NCI-H446 (cell line): Measurements from ENCODE around the gene UTS2B.

ENCODE experiments used
- DNase-seq, 2 experiments: peaks; one replicate each; lab custom pipeline; 2025; lab: John Stamatoyannopoulos, UW

Gene UTS2B

DNA sequence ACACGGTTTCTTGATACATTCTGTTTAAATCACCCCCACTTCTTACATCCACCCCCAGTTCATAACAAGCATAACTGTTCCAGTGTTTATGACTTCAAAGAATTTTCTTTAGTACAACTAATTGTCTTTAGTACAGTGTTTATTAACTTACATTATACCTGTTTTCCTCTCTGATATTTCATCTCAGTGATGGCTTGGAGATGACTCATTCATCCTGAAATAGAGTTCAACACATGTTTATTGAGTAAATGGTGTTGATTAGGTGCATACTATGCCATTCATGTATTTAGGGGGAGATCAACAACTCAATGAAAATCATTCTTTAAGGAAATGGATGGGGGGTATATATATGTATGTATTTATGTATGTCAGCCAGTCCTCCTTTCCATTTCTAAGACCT, 21.7 kb upstream of the UTS2B start:
- no peak for DNase-seq

DNA sequence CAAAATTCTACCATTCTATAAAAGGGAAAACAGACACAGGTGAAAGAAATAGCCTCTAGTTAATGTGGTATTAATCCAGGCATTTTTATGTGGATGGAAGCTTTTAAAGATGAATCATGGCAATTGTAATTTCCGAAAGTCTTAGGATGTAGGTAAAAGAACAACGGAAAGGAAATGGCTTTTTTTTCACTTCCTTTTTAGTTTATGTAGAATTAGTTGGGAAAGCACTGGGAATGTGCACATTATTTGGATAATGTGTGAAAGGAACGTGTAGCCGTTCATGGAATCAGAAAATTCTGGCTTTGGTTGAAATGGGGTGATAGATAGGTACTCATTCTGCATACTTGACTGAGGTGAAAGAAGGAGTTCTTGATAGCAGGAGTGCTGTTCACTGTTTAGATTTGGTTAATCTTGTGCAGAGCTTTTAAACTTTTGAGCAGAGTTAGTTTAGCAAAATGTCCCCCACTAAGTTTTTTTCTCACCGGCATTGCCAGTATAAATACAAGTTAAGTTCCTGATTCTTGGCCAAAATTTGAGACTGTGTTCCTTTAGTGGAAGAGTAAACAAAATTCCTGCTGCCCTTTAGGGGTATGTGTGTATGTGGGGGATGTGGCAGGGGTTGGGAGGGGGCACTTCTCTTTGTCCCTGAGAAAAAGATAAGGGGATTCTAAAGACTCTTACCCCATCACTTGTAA, 20.2 kb upstream of the UTS2B start:
- no peak for DNase-seq

DNA sequence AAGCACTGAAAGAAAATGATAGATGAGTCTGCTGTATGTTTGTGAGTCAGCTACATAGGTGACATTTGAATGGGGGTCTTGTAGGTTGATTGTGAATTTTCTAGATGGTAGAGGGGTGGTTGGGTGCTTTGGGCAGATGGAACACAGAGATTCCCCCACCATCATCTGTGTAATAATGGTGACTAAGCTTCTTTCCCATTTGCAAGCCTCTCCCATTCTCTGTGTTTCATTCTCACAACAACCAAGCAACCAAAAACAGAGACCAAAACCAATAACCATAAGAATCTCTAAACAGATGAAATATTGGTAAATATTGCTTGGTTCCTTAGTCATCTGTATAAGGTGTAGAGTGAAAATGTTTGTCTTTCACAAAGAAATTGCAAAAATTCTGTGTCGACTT, 17.8 kb upstream of the UTS2B start:
- no peak for DNase-seq

DNA sequence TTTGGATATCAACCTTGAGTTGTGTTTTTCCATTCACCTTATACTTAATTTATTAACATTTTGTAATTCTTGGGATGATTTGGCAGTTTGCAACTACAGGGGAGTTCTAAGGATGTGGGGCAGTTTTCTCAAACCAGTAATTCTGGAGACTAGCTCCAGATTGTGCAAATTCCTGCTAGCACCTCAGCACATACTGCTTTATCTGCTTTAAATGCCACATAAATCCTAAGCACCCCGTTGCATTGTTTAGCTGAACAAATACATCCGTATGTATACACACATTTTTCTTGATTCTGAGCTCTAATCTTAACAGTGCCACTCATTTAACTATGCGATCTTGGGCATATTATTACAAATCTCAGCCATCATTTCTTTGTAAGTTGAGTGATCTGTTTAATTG, 16.9 kb upstream of the UTS2B start:
- no peak for DNase-seq

DNA sequence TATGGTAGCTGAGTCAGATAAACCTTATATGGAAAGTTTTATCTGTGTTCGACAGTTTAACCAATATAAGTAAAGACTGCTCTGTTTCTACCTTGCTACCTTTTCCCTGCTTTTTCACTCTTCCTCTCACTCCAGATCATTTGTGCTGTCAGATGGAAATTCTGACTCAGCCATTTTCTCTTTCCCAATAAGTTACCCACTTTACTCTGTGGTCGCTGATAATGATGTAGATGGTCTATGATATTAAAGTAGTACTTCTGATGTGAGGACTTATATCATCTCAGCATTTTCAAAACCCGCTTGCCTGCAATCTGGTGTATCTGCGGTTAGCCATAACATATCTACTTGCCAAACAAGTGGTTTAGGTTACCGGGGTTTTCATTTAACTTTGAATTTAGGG, 15.0 kb upstream of the UTS2B start:
- no peak for DNase-seq

DNA sequence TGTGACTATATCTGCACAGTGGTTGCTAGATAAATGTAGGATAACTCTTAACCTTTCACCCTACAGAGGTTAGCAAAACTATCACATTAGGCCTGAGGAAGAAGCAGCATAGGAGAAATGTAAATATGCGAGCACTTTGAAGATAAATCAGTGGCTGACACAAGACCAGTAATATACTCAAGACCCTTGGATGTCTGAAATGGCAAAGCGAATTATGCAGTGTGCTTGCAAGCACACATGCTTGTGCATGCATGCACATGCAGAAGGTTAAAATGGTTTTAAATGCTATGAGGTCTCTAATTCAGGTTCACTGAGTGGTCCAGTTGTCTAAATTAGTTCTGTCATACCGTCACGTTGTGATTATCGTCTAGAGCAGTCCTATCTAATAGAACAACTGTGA, 13.6 kb upstream of the UTS2B start:
- DNase-seq = no peak

DNA sequence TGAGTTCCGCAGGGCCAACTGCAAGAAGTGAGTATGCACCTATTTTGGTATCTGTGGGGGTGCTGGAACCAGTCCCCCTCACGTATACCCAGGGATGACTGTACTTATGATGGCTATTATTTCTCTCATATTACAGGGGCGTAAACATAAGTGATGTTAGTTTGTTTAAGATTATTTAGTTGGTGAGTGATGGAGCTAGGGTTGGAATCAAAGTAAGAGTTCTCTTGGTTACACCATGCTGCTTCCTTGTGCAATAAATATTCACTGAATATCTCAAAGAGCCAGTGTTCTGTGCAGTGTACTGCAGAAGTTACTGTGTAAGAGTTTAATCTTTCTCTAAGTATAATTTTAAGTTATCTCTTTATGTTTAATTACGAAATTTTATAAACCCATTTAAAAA, 12.8 kb upstream of the UTS2B start:
- DNase-seq = no peak

DNA sequence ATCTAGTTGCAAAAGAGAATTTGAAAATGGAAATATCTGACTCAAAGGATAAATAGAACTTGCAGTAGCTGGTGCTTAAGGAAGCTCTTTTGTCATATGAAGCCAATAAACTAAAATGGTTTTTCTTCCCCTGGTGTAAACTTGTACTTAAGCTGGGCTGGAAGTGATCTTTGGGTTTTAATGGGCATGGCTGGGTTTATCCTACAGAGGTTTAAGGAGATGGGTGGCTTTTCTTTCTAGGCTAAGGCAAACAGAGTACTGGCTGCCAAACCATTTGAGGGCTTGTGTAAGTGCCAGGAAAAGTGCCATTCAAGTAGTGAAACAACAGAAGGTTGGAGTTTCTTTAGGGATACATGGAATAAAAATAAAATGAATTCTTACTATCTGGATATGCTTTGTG, 12.1 kb upstream of the UTS2B start:
- peak in 1 of 2 experiments; percentile 57 for DNase-seq

DNA sequence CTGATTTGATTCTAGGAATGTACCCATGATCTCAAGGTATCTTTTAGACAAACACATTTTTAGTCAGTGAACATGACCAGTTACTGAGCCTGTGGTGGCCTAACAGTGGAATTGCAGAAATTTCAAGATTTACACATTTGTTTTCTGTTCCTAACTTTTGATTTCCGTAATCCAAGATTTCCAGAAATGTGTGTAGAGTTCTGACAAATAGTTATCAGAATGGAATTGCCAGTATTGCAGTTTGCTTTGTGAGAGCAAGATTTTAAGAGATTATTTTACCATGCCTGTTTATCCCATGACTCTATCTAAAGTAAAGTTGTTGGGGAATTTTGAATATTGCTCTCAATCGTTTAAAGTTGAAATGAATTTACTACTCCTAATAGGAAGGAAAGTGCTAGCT, 11.7 kb upstream of the UTS2B start:
- no peak for DNase-seq

DNA sequence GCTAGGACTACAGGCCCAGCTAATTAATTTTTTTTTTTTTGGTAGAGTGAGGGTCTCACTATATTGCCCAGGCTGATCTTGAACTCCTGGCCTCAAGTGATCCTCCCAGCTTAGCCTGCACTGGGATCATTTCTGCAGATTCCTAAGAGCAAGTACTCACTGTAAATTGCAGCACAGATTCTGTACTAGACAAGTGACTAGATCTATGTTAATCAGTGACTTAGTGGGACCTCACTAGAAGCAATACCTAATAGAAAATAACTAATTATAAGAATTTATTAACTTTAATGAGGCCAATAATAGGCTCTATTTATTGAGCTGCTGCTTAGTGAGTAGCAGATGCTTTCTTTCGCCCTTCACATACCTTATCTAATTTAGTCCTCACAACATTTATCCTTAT, 10.6 kb upstream of the UTS2B start:
- DNase-seq = no peak

DNA sequence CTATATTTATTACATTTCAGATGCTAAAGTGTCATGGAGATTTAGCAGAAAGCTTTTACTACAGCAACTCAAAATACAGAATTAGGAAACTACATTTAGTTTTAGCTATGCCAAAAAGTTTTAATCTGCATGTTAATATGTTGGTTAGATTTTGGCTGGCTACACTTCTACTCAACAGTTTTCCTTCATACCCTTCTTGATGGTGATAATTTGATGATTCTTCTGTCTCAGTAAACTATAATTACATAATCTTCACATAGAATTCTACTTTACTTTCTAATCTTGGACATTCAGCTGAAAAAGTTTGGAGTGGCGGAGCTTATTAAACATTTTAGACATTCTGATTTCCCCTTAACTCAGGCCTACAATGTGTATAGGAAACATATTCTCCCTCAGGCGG, 10.0 kb upstream of the UTS2B start:
- no peak for DNase-seq

DNA sequence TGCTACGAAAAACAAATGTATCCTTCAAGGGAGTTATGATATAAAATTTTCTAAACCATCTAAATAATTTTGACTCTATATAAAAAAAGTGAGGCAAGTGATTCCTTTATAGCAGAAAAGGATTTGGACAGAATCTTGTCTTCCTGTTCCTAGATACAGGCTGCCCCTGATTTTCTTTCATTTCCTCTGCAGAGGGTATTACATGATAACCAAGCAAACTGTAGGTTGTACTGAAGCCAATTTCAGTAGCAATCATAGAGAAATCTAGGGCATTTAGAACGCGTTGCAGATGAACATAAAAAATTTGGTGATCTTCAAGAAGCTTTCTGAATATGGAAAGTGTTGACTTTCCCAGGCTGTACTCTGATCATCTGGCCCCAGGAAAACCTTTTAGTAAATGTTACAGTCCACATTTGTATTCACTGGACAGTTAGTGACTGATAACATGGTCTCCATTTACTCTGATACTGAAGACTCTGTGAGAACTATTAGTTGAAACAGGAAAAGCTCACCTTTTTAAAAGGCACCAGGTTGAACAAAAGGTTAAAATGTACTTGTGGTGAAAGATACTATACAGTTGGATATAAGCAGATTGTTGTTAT, 9.1 kb upstream of the UTS2B start:
- no peak for DNase-seq

DNA sequence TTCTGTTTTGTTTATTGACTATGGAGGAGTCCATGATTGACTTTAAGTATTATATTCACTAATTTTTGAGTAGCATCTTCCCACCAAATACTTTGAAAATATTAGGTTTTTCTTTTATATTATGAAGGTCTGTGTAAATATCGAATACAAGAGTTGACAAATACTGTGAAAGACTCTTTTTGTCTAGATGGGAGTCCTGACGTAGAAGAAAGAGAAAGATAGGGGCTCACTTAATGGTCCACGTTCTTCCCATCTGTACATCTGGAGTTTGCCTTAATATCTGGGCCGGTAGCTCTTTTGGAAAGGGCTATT, 7.8 kb upstream of the UTS2B start:
- no peak for DNase-seq

DNA sequence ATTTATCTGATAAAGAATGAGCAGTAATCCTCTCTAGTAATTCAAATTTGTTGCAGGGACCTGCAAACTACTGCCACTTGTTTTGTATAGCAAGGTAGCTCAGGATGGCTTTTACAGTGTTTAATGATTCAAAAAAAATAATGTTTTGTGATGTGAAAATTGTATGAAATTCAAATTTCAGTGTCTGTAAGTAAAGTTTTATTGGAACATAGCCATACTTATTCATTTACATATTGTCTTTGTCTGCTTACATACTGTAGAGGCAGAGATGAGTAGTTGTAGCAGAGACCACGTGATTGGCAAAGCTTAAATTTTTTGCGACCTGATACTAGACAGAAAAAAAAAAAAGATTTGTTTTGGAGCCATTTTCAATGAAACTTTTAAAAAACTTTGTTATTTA, 6.5 kb upstream of the UTS2B start:
- no peak for DNase-seq

DNA sequence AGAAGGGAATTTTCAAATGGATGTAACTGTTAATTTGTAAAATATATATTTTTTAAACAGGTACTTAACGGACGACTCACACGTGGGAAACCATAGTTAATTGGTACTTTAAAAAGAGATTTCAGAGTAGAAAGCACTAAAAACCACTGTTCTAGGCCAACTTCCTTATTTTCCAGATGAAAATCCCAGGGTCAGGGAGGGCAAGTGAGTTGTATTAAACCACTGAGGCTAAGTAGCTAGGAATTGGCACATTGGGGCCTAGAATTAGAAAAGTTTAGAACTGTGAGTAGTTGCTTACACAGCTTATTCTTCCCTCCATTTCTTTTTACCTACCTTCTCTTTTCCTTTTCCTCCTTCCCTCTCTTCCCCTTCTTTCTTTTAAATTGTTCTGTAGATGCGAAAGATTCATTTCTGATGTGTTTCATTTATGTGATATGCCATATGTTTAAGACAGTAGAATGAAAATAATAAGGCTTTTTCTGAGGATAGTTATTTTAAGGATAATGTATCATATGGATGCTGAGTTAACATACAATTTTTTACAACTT, 4.1 kb upstream of the UTS2B start:
- no peak for DNase-seq

DNA sequence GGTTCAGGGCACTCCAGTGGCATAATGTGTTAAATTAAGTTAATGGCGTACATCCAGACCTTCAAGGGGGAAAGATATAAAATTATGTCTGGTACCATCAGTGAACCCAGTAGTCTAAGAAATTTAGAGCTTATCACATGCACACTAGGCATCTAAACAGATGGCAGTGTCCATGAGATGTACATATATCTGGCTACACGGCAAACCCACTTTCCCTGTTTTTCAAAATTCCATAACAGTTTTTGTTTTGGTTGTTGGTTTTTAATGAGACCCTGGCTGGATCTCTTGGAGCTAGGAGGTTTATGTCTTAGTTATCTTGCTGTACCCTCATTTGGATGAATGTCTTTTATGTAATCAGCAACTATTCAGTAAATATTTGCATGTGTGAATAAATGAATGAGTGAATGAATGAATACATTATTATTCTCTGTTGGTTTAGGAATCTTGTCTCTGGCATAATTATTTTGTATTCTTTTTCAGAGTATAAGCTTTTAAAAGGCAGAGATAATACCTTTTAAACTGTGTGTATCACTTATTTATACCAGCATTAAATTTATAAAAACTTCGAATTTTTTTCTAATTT, 3.1 kb upstream of the UTS2B start:
- no peak for DNase-seq

DNA sequence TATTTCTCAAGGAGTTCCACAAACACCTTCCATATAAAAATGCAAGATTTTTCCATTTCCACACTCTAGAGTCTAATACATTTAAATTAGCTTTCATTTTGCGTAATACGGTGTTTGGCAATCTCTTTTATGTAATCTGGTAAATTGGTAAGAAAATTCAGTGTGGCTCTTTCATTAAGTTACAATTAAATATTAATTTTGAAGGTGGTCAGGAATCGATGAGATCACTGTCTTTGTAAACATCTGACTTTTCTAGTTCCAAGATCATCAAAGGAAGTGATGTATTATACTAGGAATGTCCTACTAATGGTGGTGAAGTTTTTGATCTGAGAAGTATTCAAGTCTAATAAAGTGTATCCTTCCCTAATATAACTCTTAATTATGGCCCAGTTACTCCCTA, 1.1 kb upstream of the UTS2B start:
- DNase-seq = no peak

DNA sequence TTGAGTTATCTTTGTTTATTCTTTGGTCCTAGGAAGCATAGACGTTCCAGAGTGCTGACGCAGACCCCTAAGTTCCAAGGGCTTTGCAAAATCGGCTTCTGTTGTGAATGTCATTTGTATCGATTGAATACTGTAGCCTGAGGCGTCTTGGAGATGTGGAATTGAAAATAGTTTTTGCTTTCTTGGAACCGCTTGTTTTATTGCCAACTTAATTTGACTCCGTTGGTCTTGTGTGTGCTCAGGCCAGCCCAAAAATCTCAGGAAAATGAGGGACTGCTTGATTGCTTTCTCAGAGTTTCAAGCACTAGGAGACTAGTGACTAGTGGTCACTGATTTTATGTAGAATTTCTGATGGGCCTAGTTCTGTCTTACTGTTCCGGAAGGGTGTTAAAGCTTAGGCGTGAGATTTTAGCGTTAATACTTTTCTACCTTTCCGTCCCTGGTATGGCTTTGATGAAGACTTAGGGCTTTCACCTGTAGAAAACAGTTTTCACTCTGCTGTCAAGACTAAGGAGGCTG, 263 bp upstream of the UTS2B start:
- DNase-seq = no peak

DNA sequence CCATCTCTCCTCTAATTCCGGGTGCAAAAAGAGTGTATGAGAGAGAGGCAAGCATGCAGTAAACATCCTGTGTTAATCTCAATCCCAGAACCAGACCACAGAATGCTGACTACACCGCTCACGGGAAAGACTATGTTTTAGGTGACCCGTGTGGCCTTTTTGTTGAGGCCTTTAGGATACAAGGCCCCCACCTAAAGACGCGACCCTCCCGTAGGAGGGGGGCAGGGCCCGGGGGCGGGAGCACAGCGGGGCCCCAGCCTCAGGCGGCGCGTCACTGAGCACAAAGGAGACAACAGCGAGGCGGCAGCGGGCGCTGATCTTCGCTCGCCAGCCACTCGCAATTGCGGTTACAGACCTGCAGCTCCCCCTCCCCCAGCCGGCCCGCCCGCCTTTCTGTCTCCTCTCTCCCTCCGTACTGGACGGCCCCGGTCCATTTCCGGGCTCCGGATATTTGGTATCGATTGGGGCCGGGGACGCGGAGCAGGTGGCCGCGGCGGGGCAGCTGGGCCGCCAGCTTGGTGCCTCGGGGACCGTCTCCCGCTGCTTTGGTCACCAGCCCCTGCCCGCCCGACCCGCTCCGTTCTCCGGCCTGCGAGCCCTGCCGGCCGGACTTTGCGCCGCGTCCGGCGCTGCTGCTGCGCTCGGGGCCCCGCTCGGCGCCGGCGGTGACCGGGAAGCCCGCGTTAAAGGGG, 1.2 kb downstream of the UTS2B start, which contains the start of gene CCDC50:
TSS of gene CCDC50 (plus strand) at position 433 of the 692 bp plus-strand sequence. CDS start 281 bp downstream, outside the sequence.
- DNase-seq = peak; percentile 50 to 59

DNA sequence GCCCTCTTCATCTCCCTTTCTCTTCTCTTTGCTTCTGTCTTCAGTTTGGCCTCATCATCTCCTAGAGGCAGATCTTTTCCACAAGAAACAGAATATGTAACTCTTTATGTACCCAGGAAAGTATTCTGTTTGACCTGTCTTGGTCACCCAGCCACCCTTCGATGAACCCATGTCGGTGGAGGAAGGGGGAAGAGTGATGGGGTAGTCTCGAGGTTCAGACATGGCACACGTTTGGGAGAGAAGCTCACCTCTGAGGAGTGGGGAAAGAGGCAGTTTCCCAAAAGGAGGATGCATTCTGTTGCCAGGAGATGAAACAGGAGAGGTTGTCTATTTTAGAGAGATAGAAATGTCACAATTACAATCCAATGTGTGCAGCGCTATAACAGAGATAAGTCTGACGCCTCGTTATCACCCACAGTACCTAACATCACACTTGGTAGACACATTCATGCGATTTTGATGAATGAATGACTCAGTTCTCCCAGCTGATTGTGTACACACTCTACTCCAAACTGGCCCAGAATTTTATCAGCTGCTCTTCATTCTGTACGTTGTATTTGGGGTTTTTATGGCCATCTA, 1.9 kb downstream of the UTS2B start:
- DNase-seq = no peak

DNA sequence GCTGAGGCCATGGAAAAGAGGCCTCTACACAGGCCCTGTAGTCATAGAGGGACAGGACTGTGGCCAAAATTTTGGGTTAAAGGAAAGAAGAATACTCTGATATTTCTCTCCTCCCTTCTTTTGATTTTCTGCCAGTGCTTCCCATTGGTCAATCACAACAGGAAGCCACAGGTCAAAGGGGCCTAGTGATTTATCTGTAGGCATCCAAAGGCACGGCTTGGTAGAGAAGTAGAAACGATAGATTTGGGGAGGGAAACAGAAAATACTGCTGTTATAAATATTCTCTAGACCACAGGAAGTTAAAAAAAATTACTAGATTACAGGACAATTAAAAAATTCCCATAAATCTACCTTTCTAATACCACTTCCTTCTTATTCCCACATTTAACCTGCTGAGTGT, 2.8 kb downstream of the UTS2B start:
- DNase-seq = no peak

DNA sequence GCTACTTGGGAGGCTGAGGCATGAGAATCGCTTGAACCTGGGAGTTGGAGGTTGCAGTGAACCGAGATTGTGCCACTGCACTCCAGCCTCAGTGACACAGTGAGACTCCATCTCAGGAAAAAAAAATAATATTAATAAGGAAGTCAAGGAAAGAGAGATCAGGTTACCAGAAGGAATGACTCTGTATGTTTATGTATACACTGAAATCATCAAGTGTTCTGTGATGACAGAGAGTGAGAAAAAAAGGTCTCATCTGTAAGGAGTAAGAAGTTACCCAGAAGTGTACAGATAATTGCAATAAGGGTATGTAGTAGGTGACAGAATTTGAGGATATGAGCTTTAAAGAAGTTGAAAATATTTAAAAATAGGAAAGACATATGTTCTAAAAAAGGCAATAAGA, 5.4 kb downstream of the UTS2B start:
- no peak for DNase-seq
